NCI-H1105 treated with DMSO at 0.1 percent for 48 hours (cell line): ENCODE data around the gene HDGFL2.

Experiments used
- DNase-seq: peaks from one replicate; lab custom pipeline; 2025; lab: John Stamatoyannopoulos, UW

The HDGFL2 gene

GRCh38 chr19:4445963-4446703, 26.0 kb upstream of the HDGFL2 start:
- DNase-seq: no peak

GRCh38 chr19:4446704-4447200, 25.3 kb upstream of the HDGFL2 start:
- no peak for DNase-seq

- DNase-seq: no peak
Measured at GRCh38 chr19:4447327-4448146, 24.6 kb upstream of the HDGFL2 start.

- no peak for DNase-seq
Measured at GRCh38 chr19:4448147-4448985, 23.7 kb upstream of the HDGFL2 start.

GRCh38 chr19:4449022-4449638, 23.0 kb upstream of the HDGFL2 start:
- no peak for DNase-seq

GRCh38 chr19:4449639-4450028, 22.5 kb upstream of the HDGFL2 start:
- no peak for DNase-seq

- no peak for DNase-seq
Measured at GRCh38 chr19:4452230-4452990, 19.7 kb upstream of the HDGFL2 start.

- no peak for DNase-seq
Measured at GRCh38 chr19:4453232-4454179, 18.6 kb upstream of the HDGFL2 start.

- no peak for DNase-seq
Measured at GRCh38 chr19:4454747-4455718, 17.1 kb upstream of the HDGFL2 start.

- DNase-seq: peak; percentile 59
Measured at GRCh38 chr19:4455719-4456475, 16.2 kb upstream of the HDGFL2 start.

GRCh38 chr19:4456476-4456842, 15.6 kb upstream of the HDGFL2 start:
- peak; percentile 30 for DNase-seq

GRCh38 chr19:4456843-4457653, 15.0 kb upstream of the HDGFL2 start:
- peak; percentile 53 for DNase-seq

GRCh38 chr19:4457654-4458395, 14.3 kb upstream of the HDGFL2 start, which contains the start of gene UBXN6:
Gene UBXN6 (minus strand): TSS chr19:4457794. CDS start chr19:4457697, 97 bp downstream.
- peak; percentile 96 for DNase-seq

GRCh38 chr19:4464815-4465581, 7.1 kb upstream of the HDGFL2 start:
- DNase-seq: no peak

- no peak for DNase-seq
Measured at GRCh38 chr19:4467835-4468234, 4.3 kb upstream of the HDGFL2 start.
